HEK293T (cell line): ENCODE results near the gene CACNA1S.

Experiments used
- ELF4 ChIP-seq: fragments of 450-650 bp; IDR thresholded peaks from 2 replicates; pipeline ENCODE4 v1.6.1; 2017; ENCODE audit warnings: antibody characterized with exemption
- FOXA1 ChIP-seq: fragments of 450-650 bp; IDR thresholded peaks from 2 replicates; pipeline ENCODE4 v1.6.1; 2016; ENCODE audit warnings: mild to moderate bottlenecking
- FOXK2 ChIP-seq: fragments of 450-650 bp; IDR thresholded peaks from 2 replicates; pipeline ENCODE4 v1.6.1; 2016; ENCODE audit warnings: mild to moderate bottlenecking

DNA sequence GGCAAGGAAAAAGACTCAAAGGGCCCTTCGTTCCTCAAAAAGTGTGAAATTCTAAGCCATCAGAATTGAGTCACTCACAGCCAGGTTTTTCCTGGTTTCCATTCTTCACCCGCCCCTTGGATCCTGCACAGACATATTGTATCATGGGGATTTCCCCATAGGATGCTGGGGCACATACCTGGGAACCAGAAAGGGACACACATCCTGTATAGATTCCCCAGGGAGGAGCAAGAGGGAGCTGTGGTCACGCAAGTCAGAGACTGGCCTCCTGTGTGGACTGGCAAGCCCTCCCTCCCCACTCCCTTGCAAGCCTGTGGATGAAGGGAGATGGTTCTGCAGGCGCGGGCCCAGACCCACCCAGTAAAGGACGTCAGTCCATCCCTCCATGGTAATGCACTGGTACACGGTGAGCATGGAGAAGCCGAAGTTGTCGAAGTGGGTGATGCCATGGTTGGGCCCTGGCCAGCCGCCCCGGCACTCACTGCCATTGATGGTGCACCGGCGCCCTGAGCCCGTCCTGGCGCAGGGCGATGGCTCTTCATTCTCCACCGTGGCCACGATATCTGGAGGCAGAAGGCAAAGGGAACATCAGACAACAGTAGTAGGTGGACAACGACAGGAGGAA is 23.2 kb downstream of the CACNA1S start:
- TF ChIP-seq FOXA1 (no peak), FOXK2 (no peak), ELF4 (no peak)
